ENCODE data around the gene NDUFV3. TPM values are rescaled to one million over a fixed set of nuclear protein-coding genes. Genes with fewer than 3 reads are reported as not detected.
"Not testable (repeated sequence)": the region's sequence is repeated elsewhere in the genome, so short reads cannot be mapped to it uniquely, and the experiment has no call there.

Gene NDUFV3
- total RNA-seq, 2 donors from 2014 or later, result 33.2 to 42.1 TPM

- Histone ChIP-seq H3K9me3 (no peaks in the 10 kb centered on the region), H3K4me3 (no peak overlapping the region), H3K27me3 (replicated peaks; ENCODE audit: insufficient read depth) (no peaks in the 10 kb centered on the region), H3K4me1 (replicated peaks) (no peaks in the 10 kb centered on the region), H3K36me3 (no peaks in the 10 kb centered on the region), H3K27ac (peak overlapping the region in 1 of 2 donors; percentile 61)
- peak; percentile 84 for DNase-seq (ENCODE audit: low spot score)
- intact Hi-C loops (cut with DNase I), result no loop called here
- TF ChIP-seq CTCF (IDR thresholded peaks at IDR 0.05) (no peak), POLR2A (IDR thresholded peaks at IDR 0.05) (no peak), POLR2AphosphoS5 (IDR thresholded peaks at IDR 0.05) (peak; percentile 84)
- 19% methylated on average over 16 of the region's 16 CpGs for WGBS
Measured at GRCh38 chr21:42939582-42940413, 46.7 kb downstream of the NDUFV3 start.

GRCh38 chr21:42941696-42942085 lies 48.6 kb downstream of the NDUFV3 start:
- no peaks in the 10 kb centered on the region for H3K4me1 ChIP-seq (replicated peaks)
- no peak overlapping the region for H3K4me3 ChIP-seq
- no peak for TF ChIP-seq POLR2AphosphoS5 (IDR thresholded peaks at IDR 0.05)
- TF ChIP-seq POLR2A (IDR thresholded peaks at IDR 0.05), result no peak
- no peak for TF ChIP-seq CTCF (IDR thresholded peaks at IDR 0.05)
- H3K36me3 ChIP-seq, result no peaks in the 10 kb centered on the region
- no peaks in the 10 kb centered on the region for H3K9me3 ChIP-seq
- 78% methylated on average over 6 of the region's 6 CpGs for WGBS
- intact Hi-C loops (cut with DNase I), result no loop called here
- H3K27me3 ChIP-seq (replicated peaks; ENCODE audit: insufficient read depth), result no peaks in the 10 kb centered on the region
- H3K27ac ChIP-seq, result no peak overlapping the region
- DNase-seq (ENCODE audit: low spot score), result no peak

GRCh38 chr21:42942244-42942643 lies 49.1 kb downstream of the NDUFV3 start:
- DNase-seq (ENCODE audit: low spot score), result no peak
- no peaks in the 10 kb centered on the region for H3K27me3 ChIP-seq (replicated peaks; ENCODE audit: insufficient read depth)
- H3K27ac ChIP-seq, result no peak overlapping the region
- H3K9me3 ChIP-seq, result no peaks in the 10 kb centered on the region
- intact Hi-C loops (cut with DNase I), result no loop called here
- 72% methylated on average over 6 of the region's 6 CpGs for WGBS
- H3K4me3 ChIP-seq, result no peak overlapping the region
- no peaks in the 10 kb centered on the region for H3K36me3 ChIP-seq
- TF ChIP-seq CTCF (IDR thresholded peaks at IDR 0.05) (no peak), POLR2AphosphoS5 (IDR thresholded peaks at IDR 0.05) (no peak), POLR2A (IDR thresholded peaks at IDR 0.05) (no peak)
- H3K4me1 ChIP-seq (replicated peaks), result no peaks in the 10 kb centered on the region

GRCh38 chr21:42949094-42949755 lies 56.1 kb downstream of the NDUFV3 start:
- H3K27me3 ChIP-seq (replicated peaks; ENCODE audit: insufficient read depth); H3K36me3 ChIP-seq; H3K9me3 ChIP-seq; H3K4me1 ChIP-seq (replicated peaks); H3K27ac ChIP-seq; intact Hi-C loops (cut with DNase I); H3K4me3 ChIP-seq: not testable (repeated sequence)
- peak; percentile 13 for DNase-seq (ENCODE audit: low spot score)
- TF ChIP-seq POLR2AphosphoS5 (IDR thresholded peaks at IDR 0.05), result peak; percentile 11
- WGBS, result 50% methylated on average over 13 of the region's 13 CpGs

- H3K4me3 ChIP-seq; H3K27ac ChIP-seq; H3K27me3 ChIP-seq (replicated peaks; ENCODE audit: insufficient read depth); H3K4me1 ChIP-seq (replicated peaks); intact Hi-C loops (cut with DNase I); H3K9me3 ChIP-seq; DNase-seq (ENCODE audit: low spot score); H3K36me3 ChIP-seq: not testable (repeated sequence)
- WGBS, result 96% methylated on average over 9 of the region's 9 CpGs
Measured at GRCh38 chr21:42951193-42951592, 58.1 kb downstream of the NDUFV3 start.
